Adrenal gland (tissue), 5 donors: Measurements from ENCODE around the gene CALML3.

ENCODE experiments used
- CTCF ChIP-seq, 6 experiments: fragments of 450-650 bp in 4 of 6; fragments of 200-600 bp in 2 of 6; sonication (generic) in 1 of 6; IDR thresholded peaks; 1 replicate in 5 of 6; 2 replicates in 1 of 6; pipeline versions ENCODE4 v1.5.1 to v1.8.0; 2016 to 2021; ENCODE audit warnings: antibody characterized with exemption in 6 of 6, mild to moderate bottlenecking in 2 of 6, moderate library complexity in 1 of 6
- POLR2A ChIP-seq, 2 donors: fragments of 450-650 bp; IDR thresholded peaks; one replicate each; pipeline ENCODE4 v1.6.1; 2017; ENCODE audit warnings: antibody characterized with exemption in 2 of 2, mild to moderate bottlenecking in 2 of 2, moderate library complexity in 1 of 2
- donor health status: DM: no; HTN: no; CAD: no.

GRCh38 chr10:5509691-5510090 lies 15.1 kb upstream of the CALML3 start:
- TF ChIP-seq CTCF (IDR thresholded peaks at IDR 0.05) = no peak
- no peak for TF ChIP-seq POLR2A (IDR thresholded peaks at IDR 0.05)
